ENCODE results near the gene CAMKK2.

Gene CAMKK2

DNA sequence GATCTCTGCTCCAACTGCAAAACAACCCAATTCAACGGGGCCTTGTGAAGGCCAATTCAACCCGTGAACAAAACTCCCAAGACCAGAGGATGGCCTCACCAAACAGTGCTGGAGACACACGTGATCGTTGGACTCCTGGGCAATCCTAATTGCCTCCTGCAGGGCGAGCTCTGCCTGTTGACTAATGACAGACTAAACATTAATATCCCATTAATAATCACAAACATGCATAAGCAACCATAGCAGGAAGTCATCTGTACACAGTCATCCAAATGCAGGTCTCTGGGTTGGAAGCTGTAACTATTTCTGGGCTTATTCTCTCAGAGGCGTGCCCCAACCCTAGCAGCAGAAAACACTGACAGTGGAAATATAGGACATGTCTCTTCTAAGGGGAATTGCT, 34.7 kb upstream of the CAMKK2 start:
- Histone ChIP-seq H3K4me1 (ENCODE audit: insufficient read depth, low read length) (no peaks in the 10 kb centered on the region), H3K4me2 (ENCODE audit: insufficient read depth, low read length) (no peak overlapping the region), H3K27me3 (ENCODE audit: insufficient read depth, low read length, poor library complexity) (no peaks in the 10 kb centered on the region), H2AFZ (ENCODE audit: low read depth, low read length) (no peak overlapping the region), H3K79me2 (ENCODE audit: insufficient read depth, low read length) (no peaks in the 10 kb centered on the region), H3K9ac (ENCODE audit: low read depth, low read length) (no peak overlapping the region), H4K20me1 (ENCODE audit: insufficient read depth, low read length) (peaks cover 3% of the 10 kb centered on the region; the same call in 1 of the 2 replicates), H3K36me3 (ENCODE audit: insufficient read depth, low read length) (peaks cover 94% of the 10 kb centered on the region), H3K9me3 (ENCODE audit: insufficient read depth, low read length, severe bottlenecking) (no peaks in the 10 kb centered on the region), H3K4me3 (ENCODE audit: low read depth in 1 of 2, low read length in 2 of 2) (no peak overlapping the region), H3K27ac (ENCODE audit: low read length) (no peak overlapping the region)
- ATAC-seq (ENCODE audit: insufficient read depth, low read depth) (no peak), DNase-seq (no peak)
- TF ChIP-seq, protein P1, sequence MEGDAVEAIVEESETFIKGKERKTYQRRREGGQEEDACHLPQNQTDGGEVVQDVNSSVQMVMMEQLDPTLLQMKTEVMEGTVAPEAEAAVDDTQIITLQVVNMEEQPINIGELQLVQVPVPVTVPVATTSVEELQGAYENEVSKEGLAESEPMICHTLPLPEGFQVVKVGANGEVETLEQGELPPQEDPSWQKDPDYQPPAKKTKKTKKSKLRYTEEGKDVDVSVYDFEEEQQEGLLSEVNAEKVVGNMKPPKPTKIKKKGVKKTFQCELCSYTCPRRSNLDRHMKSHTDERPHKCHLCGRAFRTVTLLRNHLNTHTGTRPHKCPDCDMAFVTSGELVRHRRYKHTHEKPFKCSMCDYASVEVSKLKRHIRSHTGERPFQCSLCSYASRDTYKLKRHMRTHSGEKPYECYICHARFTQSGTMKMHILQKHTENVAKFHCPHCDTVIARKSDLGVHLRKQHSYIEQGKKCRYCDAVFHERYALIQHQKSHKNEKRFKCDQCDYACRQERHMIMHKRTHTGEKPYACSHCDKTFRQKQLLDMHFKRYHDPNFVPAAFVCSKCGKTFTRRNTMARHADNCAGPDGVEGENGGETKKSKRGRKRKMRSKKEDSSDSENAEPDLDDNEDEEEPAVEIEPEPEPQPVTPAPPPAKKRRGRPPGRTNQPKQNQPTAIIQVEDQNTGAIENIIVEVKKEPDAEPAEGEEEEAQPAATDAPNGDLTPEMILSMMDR (IDR thresholded peaks at IDR 0.05; ENCODE audit: borderline replicate concordance, extremely low read depth, low read length, poor library complexity, severe bottlenecking) = no peak
- no peak for TF ChIP-seq EZH2 (IDR thresholded peaks at IDR 0.05; ENCODE audit: borderline replicate concordance, low read depth, low read length, severe bottlenecking)

DNA sequence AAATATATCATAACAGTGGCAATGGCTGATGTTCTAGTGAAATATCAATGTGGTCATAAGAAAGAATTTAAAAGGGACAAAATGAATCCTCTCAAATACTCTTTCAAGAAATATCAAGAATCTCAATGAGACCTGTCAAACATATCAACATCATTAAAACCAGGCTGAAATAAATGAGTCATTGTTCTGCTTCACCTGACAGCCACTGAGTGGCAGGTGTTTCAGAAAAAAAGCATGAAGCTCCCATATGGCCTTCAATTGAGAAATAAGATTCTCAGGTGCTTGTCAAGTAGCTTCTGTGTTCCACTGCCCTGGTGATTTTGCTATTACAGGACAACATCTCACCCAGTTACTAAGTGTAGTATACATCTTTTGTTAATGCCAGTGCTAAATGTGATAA, 34.2 kb upstream of the CAMKK2 start:
- Histone ChIP-seq H3K4me2 (ENCODE audit: insufficient read depth, low read length) (no peak overlapping the region), H3K36me3 (ENCODE audit: insufficient read depth, low read length) (peaks cover 96% of the 10 kb centered on the region), H3K9me3 (ENCODE audit: insufficient read depth, low read length, severe bottlenecking) (no peaks in the 10 kb centered on the region), H3K4me1 (ENCODE audit: insufficient read depth, low read length) (no peaks in the 10 kb centered on the region), H3K27me3 (ENCODE audit: insufficient read depth, low read length, poor library complexity) (no peaks in the 10 kb centered on the region), H2AFZ (ENCODE audit: low read depth, low read length) (no peak overlapping the region), H3K9ac (ENCODE audit: low read depth, low read length) (no peak overlapping the region), H3K79me2 (ENCODE audit: insufficient read depth, low read length) (no peaks in the 10 kb centered on the region), H3K4me3 (ENCODE audit: low read depth in 1 of 2, low read length in 2 of 2) (no peak overlapping the region), H3K27ac (ENCODE audit: low read length) (no peak overlapping the region), H4K20me1 (ENCODE audit: insufficient read depth, low read length) (peaks cover 3% of the 10 kb centered on the region; the same call in 1 of the 2 replicates)
- no peak for DNase-seq
- no peak for ATAC-seq (ENCODE audit: insufficient read depth, low read depth)
- no peak for TF ChIP-seq EZH2 (IDR thresholded peaks at IDR 0.05; ENCODE audit: borderline replicate concordance, low read depth, low read length, severe bottlenecking)
- TF ChIP-seq, protein P1 (IDR thresholded peaks at IDR 0.05; ENCODE audit: borderline replicate concordance, extremely low read depth, low read length, poor library complexity, severe bottlenecking) = no peak

DNA sequence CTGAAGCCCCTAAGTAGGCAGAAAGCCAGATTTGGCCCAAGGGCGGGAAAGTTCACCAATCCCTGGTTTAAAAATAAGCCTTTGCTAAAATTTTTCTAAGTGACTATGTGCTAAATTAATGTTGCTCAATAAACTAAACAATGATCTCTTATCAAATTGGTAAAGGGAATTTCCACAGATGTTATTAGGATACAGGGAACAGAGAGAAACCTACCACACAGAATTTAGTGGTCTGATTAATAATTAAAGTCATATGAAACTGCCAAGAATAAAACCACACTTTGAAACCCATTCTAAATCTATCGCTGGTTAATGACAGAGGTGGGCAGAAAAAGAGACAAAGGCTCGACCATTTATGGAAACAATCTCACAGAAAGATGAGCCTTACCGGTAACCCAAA, 33.7 kb upstream of the CAMKK2 start:
- H3K4me2 ChIP-seq (ENCODE audit: insufficient read depth, low read length) = no peak overlapping the region
- no peak overlapping the region for H3K9ac ChIP-seq (ENCODE audit: low read depth, low read length)
- H3K27ac ChIP-seq (ENCODE audit: low read length) = no peak overlapping the region
- H3K4me3 ChIP-seq (ENCODE audit: low read depth in 1 of 2, low read length in 2 of 2) = no peak overlapping the region
- peaks cover 93% of the 10 kb centered on the region for H3K36me3 ChIP-seq (ENCODE audit: insufficient read depth, low read length)
- no peak for DNase-seq
- no peak for ATAC-seq (ENCODE audit: insufficient read depth, low read depth)
- H3K4me1 ChIP-seq (ENCODE audit: insufficient read depth, low read length) = no peaks in the 10 kb centered on the region
- H2AFZ ChIP-seq (ENCODE audit: low read depth, low read length) = no peak overlapping the region
- no peak for TF ChIP-seq EZH2 (IDR thresholded peaks at IDR 0.05; ENCODE audit: borderline replicate concordance, low read depth, low read length, severe bottlenecking)
- TF ChIP-seq, protein P1 (IDR thresholded peaks at IDR 0.05; ENCODE audit: borderline replicate concordance, extremely low read depth, low read length, poor library complexity, severe bottlenecking) = no peak
- no peaks in the 10 kb centered on the region for H3K79me2 ChIP-seq (ENCODE audit: insufficient read depth, low read length)
- H3K27me3 ChIP-seq (ENCODE audit: insufficient read depth, low read length, poor library complexity) = no peaks in the 10 kb centered on the region
- H4K20me1 ChIP-seq (ENCODE audit: insufficient read depth, low read length) = peaks cover 3% of the 10 kb centered on the region; the same call in 1 of the 2 replicates
- H3K9me3 ChIP-seq (ENCODE audit: insufficient read depth, low read length, severe bottlenecking) = no peaks in the 10 kb centered on the region

DNA sequence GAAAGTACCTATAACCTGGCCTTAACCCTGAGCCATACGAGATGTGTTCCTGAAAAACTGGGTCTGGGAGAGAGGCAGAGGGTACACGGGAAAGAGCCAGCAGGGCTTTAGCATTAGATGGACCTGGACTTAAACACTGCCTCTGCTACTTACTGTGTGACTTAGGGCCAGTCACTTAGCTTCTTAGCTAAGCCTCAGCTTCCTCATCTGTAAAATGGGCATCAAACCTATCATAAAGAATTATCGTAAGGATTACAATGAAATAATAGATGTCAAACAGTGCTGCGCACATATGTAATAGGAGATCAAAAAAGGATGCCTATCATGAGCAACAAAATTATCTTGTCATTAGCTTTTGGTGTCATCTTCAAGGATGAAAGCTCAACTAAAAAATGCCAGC, 32.1 kb upstream of the CAMKK2 start:
- H3K79me2 ChIP-seq (ENCODE audit: insufficient read depth, low read length) = no peaks in the 10 kb centered on the region
- no peak overlapping the region for H3K27ac ChIP-seq (ENCODE audit: low read length)
- TF ChIP-seq, protein P1 (IDR thresholded peaks at IDR 0.05; ENCODE audit: borderline replicate concordance, extremely low read depth, low read length, poor library complexity, severe bottlenecking) = no peak
- no peak for TF ChIP-seq EZH2 (IDR thresholded peaks at IDR 0.05; ENCODE audit: borderline replicate concordance, low read depth, low read length, severe bottlenecking)
- H3K4me1 ChIP-seq (ENCODE audit: insufficient read depth, low read length) = no peaks in the 10 kb centered on the region
- ATAC-seq (ENCODE audit: insufficient read depth, low read depth) = no peak
- peaks cover 95% of the 10 kb centered on the region for H3K36me3 ChIP-seq (ENCODE audit: insufficient read depth, low read length)
- H4K20me1 ChIP-seq (ENCODE audit: insufficient read depth, low read length) = peaks cover 3% of the 10 kb centered on the region; the same call in 1 of the 2 replicates
- no peak overlapping the region for H3K4me2 ChIP-seq (ENCODE audit: insufficient read depth, low read length)
- no peak overlapping the region for H2AFZ ChIP-seq (ENCODE audit: low read depth, low read length)
- DNase-seq = no peak
- H3K27me3 ChIP-seq (ENCODE audit: insufficient read depth, low read length, poor library complexity) = no peaks in the 10 kb centered on the region
- no peaks in the 10 kb centered on the region for H3K9me3 ChIP-seq (ENCODE audit: insufficient read depth, low read length, severe bottlenecking)
- H3K9ac ChIP-seq (ENCODE audit: low read depth, low read length) = no peak overlapping the region
- no peak overlapping the region for H3K4me3 ChIP-seq (ENCODE audit: low read depth in 1 of 2, low read length in 2 of 2)

All from DND-41 (cell line).